Measurements from ENCODE around the gene RXRA.

RXRA gene

GRCh38 chr9:134433909-134434882 lies 107.9 kb downstream of the RXRA start:
- no peak for TF ChIP-seq CTCF (IDR thresholded peaks at IDR 0.05; ENCODE audit: low read depth, low read length)
- no peak for DNase-seq (ENCODE audit: extremely low read depth, low read depth)

GRCh38 chr9:134434894-134435506 lies 108.7 kb downstream of the RXRA start:
- no peak for TF ChIP-seq CTCF (IDR thresholded peaks at IDR 0.05; ENCODE audit: low read depth, low read length)
- DNase-seq (ENCODE audit: extremely low read depth, low read depth) = peak; percentile 95

DNA sequence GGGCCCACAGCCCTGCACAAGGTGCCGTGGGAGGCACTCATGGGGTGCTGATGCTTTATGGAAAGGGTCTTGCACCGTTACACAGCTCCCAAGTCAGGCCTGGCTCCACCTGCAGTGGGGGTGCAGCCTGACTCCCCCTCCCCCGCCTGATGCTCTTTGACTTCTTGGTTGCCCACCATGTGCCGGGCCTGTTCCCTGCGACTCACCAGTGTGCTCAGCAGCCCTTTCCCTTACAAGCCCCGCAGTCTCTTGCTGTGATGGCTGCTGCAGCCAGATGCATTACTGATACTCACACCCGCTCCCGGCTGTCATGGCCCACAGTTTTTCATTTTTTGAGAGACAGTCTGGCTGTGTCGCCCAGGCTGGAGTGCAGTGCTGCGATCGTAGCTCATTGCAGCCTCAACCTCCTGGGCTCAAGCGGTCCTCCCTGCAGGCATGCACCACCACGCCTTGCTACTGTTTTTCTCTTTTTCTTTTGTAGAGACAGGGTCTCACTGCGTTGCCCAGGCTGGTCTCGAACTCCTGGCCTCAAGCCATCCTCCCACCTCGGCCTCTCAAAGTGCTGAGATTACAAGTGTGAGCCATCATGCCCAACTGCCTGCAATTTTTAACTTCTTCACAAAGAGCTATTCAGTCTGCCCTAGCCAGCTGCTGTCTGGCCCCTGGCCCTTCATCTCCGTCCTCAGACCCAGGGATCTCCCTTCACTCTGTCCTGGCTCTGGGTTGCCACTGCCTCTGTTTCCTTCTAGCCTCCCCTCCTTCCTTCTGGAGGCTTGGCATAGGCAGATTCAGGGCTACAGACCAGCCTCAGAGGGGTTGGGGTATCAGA lies 109.5 kb downstream of the RXRA start:
- no peak for DNase-seq (ENCODE audit: extremely low read depth, low read depth)
- no peak for TF ChIP-seq CTCF (IDR thresholded peaks at IDR 0.05; ENCODE audit: low read depth, low read length)

DNA sequence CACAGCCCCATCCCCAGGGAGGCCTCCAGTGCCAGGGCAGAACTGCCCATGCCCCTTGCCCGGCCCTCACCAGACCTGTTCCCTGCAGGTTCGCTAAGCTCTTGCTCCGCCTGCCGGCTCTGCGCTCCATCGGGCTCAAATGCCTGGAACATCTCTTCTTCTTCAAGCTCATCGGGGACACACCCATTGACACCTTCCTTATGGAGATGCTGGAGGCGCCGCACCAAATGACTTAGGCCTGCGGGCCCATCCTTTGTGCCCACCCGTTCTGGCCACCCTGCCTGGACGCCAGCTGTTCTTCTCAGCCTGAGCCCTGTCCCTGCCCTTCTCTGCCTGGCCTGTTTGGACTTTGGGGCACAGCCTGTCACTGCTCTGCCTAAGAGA lies 110.1 kb downstream of the RXRA start:
- no peak for TF ChIP-seq CTCF (IDR thresholded peaks at IDR 0.05; ENCODE audit: low read depth, low read length)
- no peak for DNase-seq (ENCODE audit: extremely low read depth, low read depth)

DNA sequence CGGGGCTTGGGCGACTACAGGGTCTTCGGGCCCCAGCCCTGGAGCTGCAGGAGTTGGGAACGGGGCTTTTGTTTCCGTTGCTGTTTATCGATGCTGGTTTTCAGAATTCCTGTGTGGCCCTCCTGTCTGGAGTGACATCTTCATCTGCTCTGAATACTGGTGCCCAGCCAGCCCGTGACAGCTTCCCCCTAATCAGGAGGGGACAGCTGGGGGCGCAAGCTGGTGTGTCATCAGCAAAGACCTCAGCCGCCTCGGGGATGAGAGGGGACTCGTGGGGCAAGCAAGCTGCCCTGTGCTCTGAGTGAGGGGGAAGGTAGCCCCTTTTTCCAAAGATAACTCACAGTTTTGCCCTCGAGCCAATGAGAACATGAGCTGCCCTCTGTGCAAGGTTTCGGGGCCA lies 110.7 kb downstream of the RXRA start:
- no peak for TF ChIP-seq CTCF (IDR thresholded peaks at IDR 0.05; ENCODE audit: low read depth, low read length)
- no peak for DNase-seq (ENCODE audit: extremely low read depth, low read depth)

GRCh38 chr9:134437403-134438194 lies 111.3 kb downstream of the RXRA start:
- DNase-seq (ENCODE audit: extremely low read depth, low read depth) = no peak
- TF ChIP-seq CTCF (IDR thresholded peaks at IDR 0.05; ENCODE audit: low read depth, low read length) = no peak

Data from AG09319 (cell line).